IPS DF 19.7 (cell line): ENCODE results near the gene NUP50.

Experiments used
- DNase-seq: peaks from one replicate; pipeline ENCODE4 v3.0.0-alpha.2; 2013; ENCODE audit warnings: low read depth, low spot score

Gene NUP50

DNA sequence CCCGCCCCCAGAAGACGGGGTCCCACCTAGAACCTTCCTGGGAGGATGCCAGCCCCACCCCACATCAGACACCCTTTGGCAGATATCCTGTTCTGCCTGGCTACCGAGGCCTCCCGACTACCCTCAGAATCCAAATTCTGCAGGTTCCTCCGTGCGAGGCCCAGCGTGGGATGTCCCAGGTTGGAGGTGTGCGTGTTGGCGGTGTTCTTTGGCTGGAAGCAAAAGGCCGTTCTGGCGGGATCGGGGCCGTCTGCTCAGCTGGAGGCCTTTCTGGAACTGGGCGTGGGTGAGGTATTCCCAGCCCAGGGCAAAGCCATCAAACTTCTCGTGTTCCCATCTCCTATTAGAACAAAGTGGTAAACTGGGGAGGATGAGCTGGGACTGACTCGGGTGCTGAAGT is 32.6 kb downstream of the NUP50 start:
- DNase-seq, result no peak

DNA sequence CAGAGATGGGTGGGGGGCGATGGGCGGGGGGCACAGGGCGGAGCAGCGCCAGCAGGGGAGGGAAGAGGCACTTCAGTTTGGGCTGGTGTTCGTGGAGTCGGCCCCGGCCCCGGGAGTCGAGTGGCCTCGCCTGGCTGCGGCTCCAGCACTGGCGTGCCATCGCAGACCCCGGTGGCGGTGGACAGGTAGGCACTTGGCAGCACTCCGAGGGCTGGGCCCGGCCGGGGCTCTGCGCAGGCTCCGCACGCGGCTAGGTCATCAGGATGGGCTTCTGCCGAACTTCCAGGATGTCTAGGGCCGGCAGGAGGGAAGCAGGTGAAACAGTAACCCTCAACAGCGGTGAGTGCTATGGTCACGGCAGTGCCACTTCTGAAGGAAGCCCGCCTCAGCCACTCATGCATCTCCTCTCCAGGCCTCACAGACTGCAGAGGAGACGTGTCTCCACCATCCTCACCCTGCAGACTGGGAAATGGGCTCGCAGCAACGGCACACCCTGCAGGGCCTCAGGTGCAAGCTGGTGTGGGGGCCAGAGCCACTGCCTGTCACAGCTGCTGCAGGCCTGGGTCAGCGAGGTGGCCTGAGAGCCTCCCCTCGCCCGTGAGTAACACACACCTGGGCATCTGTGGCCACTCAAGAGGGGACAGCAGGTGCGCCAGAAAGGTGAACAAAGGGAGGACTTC is 33.3 kb downstream of the NUP50 start:
- DNase-seq, result no peak

- DNase-seq, result no peak
Measured at GRCh38 chr22:45197606-45198462, 34.1 kb downstream of the NUP50 start.

DNA sequence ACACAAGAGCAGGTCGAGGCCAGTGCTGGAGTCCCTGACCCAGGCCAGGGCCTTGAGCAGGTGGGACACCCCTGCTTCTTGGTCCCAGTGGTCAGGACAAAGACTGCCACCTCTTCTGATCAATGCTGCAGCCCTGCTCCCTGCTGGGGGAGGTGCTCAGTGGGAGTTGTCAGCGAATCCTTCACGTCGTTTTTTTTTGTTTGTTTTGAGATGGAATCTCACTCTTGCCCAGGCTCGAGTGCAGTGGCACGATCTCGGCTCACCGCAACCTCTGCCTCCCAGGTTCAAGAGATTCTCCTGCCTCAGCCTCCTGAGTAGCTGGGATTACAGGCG is 34.7 kb downstream of the NUP50 start:
- DNase-seq, result no peak

- no peak for DNase-seq
Measured at GRCh38 chr22:45199723-45200122, 36.0 kb downstream of the NUP50 start.

DNA sequence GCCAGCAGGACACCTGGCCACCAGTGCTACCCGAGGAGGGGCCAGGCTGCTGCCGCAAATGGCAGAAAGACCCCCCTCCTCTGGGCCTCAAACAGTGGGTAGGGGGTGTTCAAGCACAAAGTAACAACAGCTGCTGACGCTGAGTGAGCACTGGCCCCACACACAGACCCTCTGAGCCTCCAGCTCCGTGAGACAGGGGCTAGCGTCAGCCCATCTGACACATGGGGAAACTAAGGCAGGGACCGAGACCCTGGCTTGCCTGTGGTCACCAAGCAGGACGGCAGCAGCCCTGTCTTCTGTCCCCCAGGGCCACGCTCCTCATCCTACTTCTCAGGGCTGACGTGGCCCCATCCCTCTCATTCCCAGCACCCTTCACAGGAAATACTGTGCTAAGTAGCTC is 36.5 kb downstream of the NUP50 start:
- DNase-seq, result no peak

GRCh38 chr22:45200860-45201511 is 37.3 kb downstream of the NUP50 start:
- DNase-seq, result no peak

DNA sequence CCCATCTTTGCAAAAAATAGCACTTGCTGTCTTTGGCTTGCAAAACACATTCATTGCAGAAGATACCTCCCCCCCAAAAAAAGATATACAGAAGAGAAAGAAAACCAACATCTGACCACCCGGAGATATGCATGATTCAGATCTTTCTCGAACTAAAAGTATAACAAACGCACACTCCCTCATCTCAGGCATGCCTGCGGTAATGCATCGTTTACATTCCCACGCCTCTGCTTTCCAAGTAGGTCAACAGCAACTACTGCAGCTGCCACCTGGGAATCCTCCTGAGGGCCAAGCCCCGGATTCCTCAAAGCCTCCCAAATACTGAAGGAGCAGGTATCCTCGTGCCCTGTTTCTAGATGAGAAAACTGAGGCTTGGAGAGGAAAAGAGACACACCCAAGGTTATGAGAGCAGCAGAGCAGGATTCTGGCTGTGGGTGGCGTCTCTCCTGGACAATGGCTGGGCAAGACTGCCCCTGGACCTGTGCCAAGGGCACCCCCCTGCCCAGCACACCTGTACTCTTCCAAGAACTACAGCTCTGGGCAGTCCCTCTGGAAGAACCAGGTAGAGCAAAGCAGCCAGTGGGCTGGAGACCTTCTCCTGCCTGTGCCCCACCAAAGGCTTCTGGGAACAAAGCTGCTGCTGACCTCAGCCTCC is 38.1 kb downstream of the NUP50 start:
- DNase-seq, result no peak

- DNase-seq, result no peak
Measured at GRCh38 chr22:45202333-45203149, 38.8 kb downstream of the NUP50 start.

- no peak for DNase-seq
Measured at GRCh38 chr22:45203150-45203951, 39.6 kb downstream of the NUP50 start.

DNA sequence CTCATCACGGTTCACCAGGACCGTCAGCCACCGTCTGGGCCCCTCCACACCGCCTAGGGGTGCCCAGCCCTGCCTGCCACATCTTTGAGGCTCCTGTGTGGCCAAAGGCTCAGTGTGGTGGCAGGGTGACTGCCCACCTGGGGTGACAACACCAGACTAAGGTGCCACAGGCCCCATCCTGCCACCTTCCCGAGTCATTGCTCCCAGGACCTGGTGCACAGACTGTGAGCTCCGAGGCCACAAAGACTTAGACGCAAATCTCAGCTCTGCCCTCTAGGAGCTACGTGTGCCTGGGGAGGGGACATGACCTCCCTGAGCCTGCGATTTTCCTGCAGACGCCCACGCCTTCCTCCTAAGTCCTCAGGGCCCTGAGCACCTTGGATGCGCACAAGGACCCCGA is 40.5 kb downstream of the NUP50 start:
- DNase-seq, result no peak

DNA sequence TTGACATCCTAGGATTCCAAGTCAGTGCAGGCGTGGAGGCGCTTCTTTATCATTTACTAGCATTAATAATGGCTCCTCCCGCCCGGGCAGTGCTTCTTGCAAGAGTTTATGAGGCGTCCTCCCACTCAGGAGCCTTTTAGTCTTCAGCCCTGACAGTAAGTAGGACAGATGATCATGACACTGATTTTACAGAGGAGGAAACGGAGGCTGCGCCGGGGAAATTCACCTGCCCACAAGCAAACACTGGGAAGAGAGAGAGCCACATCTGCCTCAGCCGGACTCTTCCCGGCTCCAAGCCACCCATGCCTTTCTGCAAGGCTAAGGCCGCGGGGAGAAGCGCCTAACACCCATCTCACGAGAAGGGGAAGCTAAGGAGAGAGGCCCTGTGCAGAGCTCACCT is 41.1 kb downstream of the NUP50 start:
- no peak for DNase-seq

GRCh38 chr22:45205276-45205925 is 41.7 kb downstream of the NUP50 start:
- no peak for DNase-seq

DNA sequence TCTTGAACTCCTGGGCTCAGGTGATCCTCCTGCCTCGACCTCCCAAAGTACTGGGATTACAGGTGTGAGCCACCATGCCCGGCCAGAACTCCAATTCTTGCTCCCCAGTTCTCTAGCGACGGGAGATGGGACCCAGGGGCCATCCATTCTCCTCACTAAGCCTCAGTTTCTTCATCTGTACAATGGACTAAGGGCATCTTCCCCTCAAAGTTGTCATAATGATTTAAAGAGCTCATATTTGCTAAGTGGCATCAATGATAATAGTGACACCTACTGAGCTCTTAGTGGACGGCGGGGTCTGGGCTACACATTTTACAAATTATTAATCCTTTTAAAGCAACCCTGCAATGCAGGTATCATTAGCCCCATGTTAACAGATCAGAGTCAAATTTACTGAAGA is 42.5 kb downstream of the NUP50 start:
- DNase-seq, result no peak

- no peak for DNase-seq
Measured at GRCh38 chr22:45207533-45207932, 43.8 kb downstream of the NUP50 start.

- DNase-seq, result no peak
Measured at GRCh38 chr22:45207981-45208664, 44.4 kb downstream of the NUP50 start.

GRCh38 chr22:45208696-45208992 is 44.9 kb downstream of the NUP50 start:
- no peak for DNase-seq

- DNase-seq, result no peak
Measured at GRCh38 chr22:45208993-45209838, 45.5 kb downstream of the NUP50 start.

GRCh38 chr22:45210174-45210573 is 46.4 kb downstream of the NUP50 start:
- no peak for DNase-seq
